HepG2 (cell line): Measurements from ENCODE around the gene SZRD1.

Experiments used
- CTCF ChIP-seq: sonication (generic); formaldehyde crosslinking; IDR thresholded peaks from 2 replicates; pipeline ENCODE4 v1.5.0; 2020; ENCODE audit warnings: mild to moderate bottlenecking, missing genetic modification reagents, moderate library complexity
- EP300 ChIP-seq, 3 experiments: sonication (generic) in 1 of 3; formaldehyde crosslinking in 1 of 3; IDR thresholded peaks; 2 replicates each; pipeline versions ENCODE4 v1.5.1 to v1.6.1; 2011 to 2020; ENCODE audit warnings: low read depth in 2 of 3, low read length in 2 of 3, borderline replicate concordance in 1 of 3, improper control_type of control experiment in 1 of 3, mild to moderate bottlenecking in 1 of 3, missing genetic modification reagents in 1 of 3, moderate library complexity in 1 of 3
- ZHX1 ChIP-seq: sonication (generic); formaldehyde crosslinking; IDR thresholded peaks from 2 replicates; pipeline ENCODE4 v1.8.1; 2022; ENCODE audit warnings: low read depth, mild to moderate bottlenecking, missing genetic modification reagents

GRCh38 chr1:16398371-16398953 is 31.4 kb downstream of the SZRD1 start:
- TF ChIP-seq CTCF (CRISPR knock-in tag) (no peak), ZHX1 (CRISPR knock-in tag) (no peak), EP300 (IDR thresholded peaks at IDR 0.05; ENCODE audit: low read depth in 2 of 2, low read length in 2 of 2) (no peak), EP300 (CRISPR knock-in tag; IDR thresholded peaks at IDR 0.05; ENCODE audit: borderline replicate concordance) (no peak)
